ENCODE measurements around the gene SMARCA4.

The SMARCA4 gene

GRCh38 chr19:11105014-11105636 is 144.3 kb downstream of the SMARCA4 start:
- Mint-ChIP-seq H3K27me3 (ENCODE audit: low read depth) (no peaks in the 10 kb centered on the region), H3K4me3 (no peak overlapping the region), H3K36me3 (ENCODE audit: low read depth) (peaks cover 41% of the 10 kb centered on the region), H3K4me1 (ENCODE audit: low read depth) (peaks cover 3% of the 10 kb centered on the region), H3K27ac (no peak overlapping the region), H3K9me3 (no peaks in the 10 kb centered on the region)

- Mint-ChIP-seq H3K4me1 (ENCODE audit: low read depth) (no peaks in the 10 kb centered on the region), H3K27me3 (ENCODE audit: low read depth) (no peaks in the 10 kb centered on the region), H3K4me3 (no peak overlapping the region), H3K9me3 (no peaks in the 10 kb centered on the region), H3K27ac (no peak overlapping the region), H3K36me3 (ENCODE audit: low read depth) (peaks cover 40% of the 10 kb centered on the region)
Measured at GRCh38 chr19:11106477-11106876, 145.6 kb downstream of the SMARCA4 start.

GRCh38 chr19:11108746-11109145 is 147.9 kb downstream of the SMARCA4 start:
- Mint-ChIP-seq H3K4me3 (no peak overlapping the region), H3K36me3 (ENCODE audit: low read depth) (peaks cover 36% of the 10 kb centered on the region), H3K27me3 (ENCODE audit: low read depth) (no peaks in the 10 kb centered on the region), H3K4me1 (ENCODE audit: low read depth) (peaks cover 2% of the 10 kb centered on the region), H3K27ac (no peak overlapping the region), H3K9me3 (no peaks in the 10 kb centered on the region)

GRCh38 chr19:11111117-11111770 is 150.4 kb downstream of the SMARCA4 start:
- Mint-ChIP-seq H3K9me3 (no peaks in the 10 kb centered on the region), H3K27ac (peak overlapping the region; percentile 26), H3K36me3 (ENCODE audit: low read depth) (peaks cover 37% of the 10 kb centered on the region), H3K27me3 (ENCODE audit: low read depth) (no peaks in the 10 kb centered on the region), H3K4me3 (no peak overlapping the region), H3K4me1 (ENCODE audit: low read depth) (peaks cover 2% of the 10 kb centered on the region)

- no peak overlapping the region for H3K4me3 Mint-ChIP-seq
- no peaks in the 10 kb centered on the region for H3K9me3 Mint-ChIP-seq
- H3K4me1 Mint-ChIP-seq (ENCODE audit: low read depth) = peaks cover 2% of the 10 kb centered on the region
- peaks cover 38% of the 10 kb centered on the region for H3K36me3 Mint-ChIP-seq (ENCODE audit: low read depth)
- H3K27me3 Mint-ChIP-seq (ENCODE audit: low read depth) = no peaks in the 10 kb centered on the region
- peak overlapping the region; percentile 26 for H3K27ac Mint-ChIP-seq
Measured at GRCh38 chr19:11111771-11112144, 150.9 kb downstream of the SMARCA4 start.

Data from T-helper 1 cell treated with Interleukin-12 subunit alpha and Interleukin-12 subunit beta and Interleukin-4 antibody, amounts not matched to agents 30 μg/mL and 1 μg/mL, for 36 hours (primary cell).